ENCODE results near the gene MBD3L4. TPM values are rescaled to one million over a fixed set of nuclear protein-coding genes. Genes with fewer than 3 reads are reported as not detected.

Gene MBD3L4
- total RNA-seq, 6 experiments from 2014 or later, result not detected

DNA sequence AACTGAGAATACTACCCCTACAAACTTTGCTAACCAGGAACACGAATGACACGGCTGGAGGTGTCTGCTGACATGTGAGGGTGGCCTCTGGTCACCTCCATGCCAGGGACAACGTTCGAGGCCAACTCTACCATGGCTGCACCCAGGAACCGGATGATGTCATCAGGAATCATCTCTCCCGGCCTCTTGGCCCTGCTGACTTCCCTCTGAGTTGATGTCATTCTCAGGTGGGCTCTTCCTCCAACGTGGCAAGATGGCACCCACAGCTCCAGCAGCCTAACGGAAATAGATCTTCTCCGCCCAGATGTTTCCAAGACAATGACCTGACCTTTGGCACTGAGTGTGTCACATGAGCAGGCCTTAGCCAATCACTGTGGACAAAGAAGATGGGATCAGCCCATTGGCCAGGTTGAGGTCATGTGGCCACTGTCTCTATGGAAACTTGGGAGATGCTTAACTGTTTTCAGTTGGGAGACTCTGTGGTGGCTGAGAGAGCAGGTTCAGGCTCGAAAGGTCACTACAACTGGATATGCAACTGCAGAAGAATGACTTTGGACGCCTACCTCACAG, 33.8 kb downstream of the MBD3L4 start:
- DNase-seq (no peak), ATAC-seq (no peak)
- Histone ChIP-seq H3K4me3 (no peak overlapping the region), H3K36me3 (no peaks in the 10 kb centered on the region), H3K4me1 (no peaks in the 10 kb centered on the region), H3K9me3 (no peaks in the 10 kb centered on the region), H3K27me3 (no peaks in the 10 kb centered on the region), H3K27ac (no peak overlapping the region)
- 56% methylated on average over 6 of the region's 11 CpGs for WGBS (ENCODE audit: insufficient coverage, low coverage, low lambda C conversion rate, missing lambda C conversion rate)
- TF ChIP-seq POLR2A (IDR thresholded peaks at IDR 0.05), result no peak
- TF ChIP-seq, protein P1, sequence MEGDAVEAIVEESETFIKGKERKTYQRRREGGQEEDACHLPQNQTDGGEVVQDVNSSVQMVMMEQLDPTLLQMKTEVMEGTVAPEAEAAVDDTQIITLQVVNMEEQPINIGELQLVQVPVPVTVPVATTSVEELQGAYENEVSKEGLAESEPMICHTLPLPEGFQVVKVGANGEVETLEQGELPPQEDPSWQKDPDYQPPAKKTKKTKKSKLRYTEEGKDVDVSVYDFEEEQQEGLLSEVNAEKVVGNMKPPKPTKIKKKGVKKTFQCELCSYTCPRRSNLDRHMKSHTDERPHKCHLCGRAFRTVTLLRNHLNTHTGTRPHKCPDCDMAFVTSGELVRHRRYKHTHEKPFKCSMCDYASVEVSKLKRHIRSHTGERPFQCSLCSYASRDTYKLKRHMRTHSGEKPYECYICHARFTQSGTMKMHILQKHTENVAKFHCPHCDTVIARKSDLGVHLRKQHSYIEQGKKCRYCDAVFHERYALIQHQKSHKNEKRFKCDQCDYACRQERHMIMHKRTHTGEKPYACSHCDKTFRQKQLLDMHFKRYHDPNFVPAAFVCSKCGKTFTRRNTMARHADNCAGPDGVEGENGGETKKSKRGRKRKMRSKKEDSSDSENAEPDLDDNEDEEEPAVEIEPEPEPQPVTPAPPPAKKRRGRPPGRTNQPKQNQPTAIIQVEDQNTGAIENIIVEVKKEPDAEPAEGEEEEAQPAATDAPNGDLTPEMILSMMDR (IDR thresholded peaks at IDR 0.05), result no peak
- intact Hi-C loops (cut with DNase I), result no loop called here

DNA sequence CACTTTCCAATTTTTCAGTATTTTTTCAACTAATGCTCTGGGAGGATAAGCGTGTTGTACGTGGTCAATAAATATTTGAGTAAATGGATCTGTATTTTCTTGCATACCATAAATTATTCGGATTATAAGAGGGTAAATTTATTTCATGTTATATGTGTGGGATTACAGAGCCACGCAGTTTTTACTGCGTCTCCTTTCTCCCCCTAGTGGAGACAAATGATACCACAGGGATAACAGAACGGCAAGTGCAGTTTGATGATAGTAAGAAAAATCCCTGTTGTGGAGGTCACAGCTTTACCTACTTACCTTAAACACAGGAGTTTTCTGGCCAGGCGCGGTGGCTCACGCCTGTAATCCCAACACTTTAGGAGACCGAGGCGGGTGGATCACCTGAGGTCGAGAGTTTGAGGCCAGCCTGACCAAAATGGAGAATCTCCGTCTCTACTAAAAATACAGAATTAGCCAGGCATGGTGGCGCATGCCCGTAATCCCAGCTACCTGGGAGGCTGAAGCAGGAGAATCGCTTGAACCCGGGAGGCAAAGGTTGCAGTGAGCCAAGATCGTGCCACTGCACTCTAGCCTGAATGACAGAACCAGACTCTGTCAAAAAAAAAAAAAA, 35.6 kb downstream of the MBD3L4 start:
- H3K36me3 ChIP-seq, result no peaks in the 10 kb centered on the region
- intact Hi-C loops (cut with DNase I), result no loop called here
- WGBS (ENCODE audit: insufficient coverage, low coverage, low lambda C conversion rate, missing lambda C conversion rate), result 77% methylated on average over 9 of the region's 18 CpGs
- H3K4me1 ChIP-seq, result no peaks in the 10 kb centered on the region
- H3K27me3 ChIP-seq, result no peaks in the 10 kb centered on the region
- ATAC-seq, result peak in 3 of 4 donors; percentile 59 to 82 (median 61)
- DNase-seq, result no peak
- TF ChIP-seq, protein P1 (IDR thresholded peaks at IDR 0.05), result peak in 2 of 4 donors; percentile 63 to 88
- no peak for TF ChIP-seq POLR2A (IDR thresholded peaks at IDR 0.05)
- no peaks in the 10 kb centered on the region for H3K9me3 ChIP-seq
- no peak overlapping the region for H3K27ac ChIP-seq
- no peak overlapping the region for H3K4me3 ChIP-seq

DNA sequence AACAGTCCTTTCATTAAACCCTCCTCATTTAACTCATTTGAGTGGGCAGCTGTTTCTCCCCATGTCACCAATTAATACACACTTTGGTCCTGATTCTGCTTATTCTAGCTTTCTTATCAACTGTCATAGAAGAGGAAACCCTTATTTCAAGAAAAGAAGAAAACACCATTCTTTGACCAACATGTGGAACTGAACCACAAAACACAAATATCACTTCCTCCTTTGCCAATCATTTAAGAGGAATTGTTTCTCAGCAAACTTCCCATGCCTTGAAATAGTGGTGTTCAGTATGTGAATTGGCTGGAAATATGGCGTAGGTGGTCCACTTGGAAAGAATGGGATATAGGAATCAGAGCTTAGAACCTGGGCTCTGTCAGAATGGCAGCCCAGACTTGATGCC, 39.2 kb downstream of the MBD3L4 start:
- H3K36me3 ChIP-seq, result no peaks in the 10 kb centered on the region
- no peaks in the 10 kb centered on the region for H3K4me1 ChIP-seq
- H3K27me3 ChIP-seq, result no peaks in the 10 kb centered on the region
- TF ChIP-seq POLR2A (IDR thresholded peaks at IDR 0.05), result no peak
- TF ChIP-seq, protein P1 (IDR thresholded peaks at IDR 0.05), result no peak
- H3K27ac ChIP-seq, result no peak overlapping the region
- DNase-seq, result no peak
- H3K9me3 ChIP-seq, result no peaks in the 10 kb centered on the region
- H3K4me3 ChIP-seq, result no peak overlapping the region
- intact Hi-C loops (cut with DNase I), result no loop called here
- WGBS (ENCODE audit: insufficient coverage, low coverage, low lambda C conversion rate, missing lambda C conversion rate), result 27% methylated on average over 1 of the region's 1 CpG
- peak in 1 of 4 donors; percentile 29 for ATAC-seq

DNA sequence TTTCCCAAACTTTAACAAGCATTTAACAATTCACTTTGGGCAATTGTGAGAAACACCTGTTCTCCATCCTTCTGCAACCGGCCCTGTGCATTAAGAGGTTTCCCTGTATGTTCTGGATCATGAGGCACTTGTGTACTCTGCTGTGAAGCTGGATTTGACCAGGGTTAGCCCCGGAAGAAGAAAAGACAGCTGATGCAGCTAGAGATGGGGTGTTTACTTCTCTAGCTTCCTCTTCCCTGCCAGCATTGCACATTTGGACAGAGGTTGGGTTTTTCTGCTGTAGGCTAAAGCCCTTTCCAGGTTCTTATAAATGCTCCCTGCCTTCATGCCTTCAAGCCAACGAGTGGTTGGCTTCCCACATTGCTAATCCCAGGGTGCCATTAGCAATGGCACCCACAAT, 39.6 kb downstream of the MBD3L4 start:
- peak; percentile 37 to 80 (median 61) for ATAC-seq
- no peaks in the 10 kb centered on the region for H3K9me3 ChIP-seq

More for the DNA sequence above, 39.6 kb downstream of the MBD3L4 start:
- Histone ChIP-seq H3K36me3 (no peaks in the 10 kb centered on the region), H3K27ac (no peak overlapping the region), H3K27me3 (no peaks in the 10 kb centered on the region), H3K4me1 (no peaks in the 10 kb centered on the region), H3K4me3 (no peak overlapping the region)
- intact Hi-C loops (cut with DNase I), result no loop called here
- TF ChIP-seq, protein P1 (IDR thresholded peaks at IDR 0.05), result no peak
- TF ChIP-seq POLR2A (IDR thresholded peaks at IDR 0.05), result no peak
- 7% methylated on average over 3 of the region's 3 CpGs for WGBS (ENCODE audit: insufficient coverage, low coverage, low lambda C conversion rate, missing lambda C conversion rate)
- DNase-seq, result no peak

All from right lobe of liver (tissue), 6 donors.